ENCODE measurements around the gene FAM83D.

FAM83D gene, protein sequence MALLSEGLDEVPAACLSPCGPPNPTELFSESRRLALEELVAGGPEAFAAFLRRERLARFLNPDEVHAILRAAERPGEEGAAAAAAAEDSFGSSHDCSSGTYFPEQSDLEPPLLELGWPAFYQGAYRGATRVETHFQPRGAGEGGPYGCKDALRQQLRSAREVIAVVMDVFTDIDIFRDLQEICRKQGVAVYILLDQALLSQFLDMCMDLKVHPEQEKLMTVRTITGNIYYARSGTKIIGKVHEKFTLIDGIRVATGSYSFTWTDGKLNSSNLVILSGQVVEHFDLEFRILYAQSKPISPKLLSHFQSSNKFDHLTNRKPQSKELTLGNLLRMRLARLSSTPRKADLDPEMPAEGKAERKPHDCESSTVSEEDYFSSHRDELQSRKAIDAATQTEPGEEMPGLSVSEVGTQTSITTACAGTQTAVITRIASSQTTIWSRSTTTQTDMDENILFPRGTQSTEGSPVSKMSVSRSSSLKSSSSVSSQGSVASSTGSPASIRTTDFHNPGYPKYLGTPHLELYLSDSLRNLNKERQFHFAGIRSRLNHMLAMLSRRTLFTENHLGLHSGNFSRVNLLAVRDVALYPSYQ

DNA sequence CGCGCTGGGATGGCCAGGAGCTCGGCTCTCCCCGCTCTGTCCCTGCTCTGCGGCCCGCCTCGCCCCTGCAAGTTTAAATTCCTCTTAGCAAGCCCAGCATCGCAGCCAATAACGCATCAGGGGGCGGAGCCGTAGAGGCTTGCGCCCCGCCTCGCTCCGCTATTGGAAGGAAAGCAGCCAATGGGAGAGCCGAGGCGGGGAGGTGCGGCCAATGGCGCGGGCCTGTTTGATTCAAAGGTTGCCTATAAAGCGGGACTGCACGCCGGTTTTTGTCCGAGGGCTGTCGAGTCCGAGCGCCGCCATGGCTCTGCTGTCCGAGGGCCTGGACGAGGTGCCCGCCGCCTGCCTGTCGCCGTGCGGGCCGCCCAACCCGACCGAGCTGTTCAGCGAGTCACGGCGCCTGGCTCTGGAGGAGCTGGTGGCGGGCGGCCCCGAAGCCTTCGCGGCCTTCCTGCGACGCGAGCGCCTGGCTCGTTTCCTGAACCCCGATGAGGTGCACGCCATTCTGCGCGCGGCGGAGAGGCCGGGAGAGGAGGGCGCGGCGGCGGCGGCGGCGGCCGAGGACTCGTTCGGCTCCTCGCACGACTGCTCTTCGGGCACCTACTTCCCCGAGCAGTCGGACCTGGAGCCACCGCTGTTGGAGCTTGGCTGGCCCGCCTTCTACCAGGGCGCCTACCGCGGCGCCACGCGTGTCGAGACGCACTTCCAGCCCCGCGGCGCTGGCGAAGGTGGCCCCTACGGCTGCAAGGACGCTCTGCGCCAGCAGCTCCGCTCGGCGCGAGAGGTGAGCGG is at the start of gene FAM83D:
FAM83D (plus strand) TSS at position 276 of the 792 bp plus-strand sequence; CDS start at position 302, 26 bp downstream.
- DNase-seq = peak; percentile 85

GRCh38 chr20:38877483-38877882 is 48.7 kb upstream of the FAM83D start:
- DNase-seq = no peak

DNA sequence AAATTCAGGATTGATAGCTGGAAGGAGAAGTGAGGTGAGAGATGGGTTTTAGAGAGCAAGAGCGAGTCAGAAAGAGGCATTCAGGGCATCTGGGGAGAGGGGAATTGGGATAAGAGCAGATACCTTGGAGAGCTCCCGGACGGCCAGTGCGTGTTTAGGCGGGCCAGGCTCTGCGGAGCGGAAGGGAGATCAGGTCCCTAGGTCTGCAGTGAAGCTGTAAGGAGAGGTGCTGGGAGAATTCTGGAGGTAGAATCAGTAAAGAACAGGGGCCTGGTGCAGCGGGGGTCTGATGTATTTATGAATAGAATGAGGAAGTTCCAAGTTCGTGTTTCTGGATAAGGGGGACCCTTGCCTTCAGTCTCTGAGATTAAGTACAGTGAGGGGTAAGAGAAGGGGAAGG is 47.4 kb upstream of the FAM83D start:
- DNase-seq = no peak

- no peak for DNase-seq
Measured at GRCh38 chr20:38880952-38881735, 45.1 kb upstream of the FAM83D start.

DNA sequence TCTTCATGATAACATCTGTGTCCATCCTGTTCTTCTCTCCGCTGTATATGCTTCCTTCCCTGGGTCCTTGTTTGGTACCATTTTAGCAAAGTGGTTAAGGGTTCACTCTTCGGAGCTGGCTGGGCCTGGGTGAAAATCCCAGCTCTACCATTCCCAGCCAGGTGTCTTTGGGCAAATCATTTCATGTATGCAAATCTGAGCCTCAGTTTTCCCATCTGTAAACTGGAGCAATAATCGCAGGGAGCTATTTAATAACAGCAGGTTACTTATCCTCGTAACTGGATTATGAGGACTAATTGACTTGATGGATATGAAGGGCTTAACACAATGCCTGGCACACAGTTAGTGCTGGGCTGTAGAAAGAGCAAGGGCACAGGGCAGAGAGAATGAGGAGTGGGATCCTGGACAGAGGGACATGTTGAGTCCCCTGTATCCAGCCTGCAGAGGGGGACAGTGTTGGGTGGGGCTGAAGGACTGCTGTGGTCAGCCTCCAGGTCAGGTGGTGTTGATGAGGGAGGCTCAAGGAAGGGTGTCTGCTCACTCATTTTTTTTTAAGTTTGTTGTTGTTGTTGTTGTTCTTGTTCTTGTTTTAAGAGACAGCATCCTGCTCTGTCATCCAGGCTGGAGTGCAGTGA is 44.3 kb upstream of the FAM83D start:
- no peak for DNase-seq

GRCh38 chr20:38882600-38882999 is 43.6 kb upstream of the FAM83D start:
- no peak for DNase-seq

- DNase-seq = no peak
Measured at GRCh38 chr20:38883081-38883980, 42.9 kb upstream of the FAM83D start.

- DNase-seq = no peak
Measured at GRCh38 chr20:38883981-38884733, 42.1 kb upstream of the FAM83D start.

GRCh38 chr20:38885357-38885756 is 40.9 kb upstream of the FAM83D start:
- DNase-seq = no peak

- no peak for DNase-seq
Measured at GRCh38 chr20:38888059-38888831, 38.0 kb upstream of the FAM83D start.

GRCh38 chr20:38889050-38889449 is 37.2 kb upstream of the FAM83D start:
- no peak for DNase-seq

DNA sequence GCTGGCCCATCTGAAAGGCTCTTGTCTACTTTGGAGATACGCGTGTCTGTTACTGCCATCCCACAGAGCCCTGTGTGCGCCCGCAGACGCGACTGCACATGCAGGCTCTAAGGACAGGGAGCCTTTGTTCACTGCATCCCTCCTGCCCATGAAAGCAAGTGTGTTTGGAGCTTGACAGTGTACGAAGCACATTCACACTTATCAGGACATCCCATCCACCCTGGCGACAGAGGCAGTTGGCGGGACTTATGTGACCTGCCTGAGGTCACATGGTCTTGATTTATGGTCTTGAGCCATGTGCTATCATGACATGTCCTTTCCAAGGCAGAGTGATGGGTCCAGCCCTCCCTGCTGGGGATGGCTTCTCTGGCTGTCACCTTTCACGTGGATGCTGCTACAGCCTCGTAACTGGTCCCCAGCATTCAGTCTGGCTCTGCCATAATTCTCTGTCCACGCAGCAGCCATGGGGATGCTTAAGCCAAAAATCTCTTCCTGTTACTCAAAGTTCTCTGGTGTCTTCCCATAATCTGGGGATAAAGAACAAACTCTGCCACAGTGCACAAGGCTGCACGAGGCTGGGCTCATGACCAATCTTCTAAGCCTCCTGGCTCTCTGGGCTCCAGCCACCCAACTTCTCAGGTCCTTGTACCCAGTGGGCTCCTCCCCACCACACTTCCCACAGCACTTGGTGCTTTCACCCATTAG is 36.3 kb upstream of the FAM83D start:
- DNase-seq = no peak

GRCh38 chr20:38890497-38890818 is 35.8 kb upstream of the FAM83D start:
- DNase-seq = no peak

DNA sequence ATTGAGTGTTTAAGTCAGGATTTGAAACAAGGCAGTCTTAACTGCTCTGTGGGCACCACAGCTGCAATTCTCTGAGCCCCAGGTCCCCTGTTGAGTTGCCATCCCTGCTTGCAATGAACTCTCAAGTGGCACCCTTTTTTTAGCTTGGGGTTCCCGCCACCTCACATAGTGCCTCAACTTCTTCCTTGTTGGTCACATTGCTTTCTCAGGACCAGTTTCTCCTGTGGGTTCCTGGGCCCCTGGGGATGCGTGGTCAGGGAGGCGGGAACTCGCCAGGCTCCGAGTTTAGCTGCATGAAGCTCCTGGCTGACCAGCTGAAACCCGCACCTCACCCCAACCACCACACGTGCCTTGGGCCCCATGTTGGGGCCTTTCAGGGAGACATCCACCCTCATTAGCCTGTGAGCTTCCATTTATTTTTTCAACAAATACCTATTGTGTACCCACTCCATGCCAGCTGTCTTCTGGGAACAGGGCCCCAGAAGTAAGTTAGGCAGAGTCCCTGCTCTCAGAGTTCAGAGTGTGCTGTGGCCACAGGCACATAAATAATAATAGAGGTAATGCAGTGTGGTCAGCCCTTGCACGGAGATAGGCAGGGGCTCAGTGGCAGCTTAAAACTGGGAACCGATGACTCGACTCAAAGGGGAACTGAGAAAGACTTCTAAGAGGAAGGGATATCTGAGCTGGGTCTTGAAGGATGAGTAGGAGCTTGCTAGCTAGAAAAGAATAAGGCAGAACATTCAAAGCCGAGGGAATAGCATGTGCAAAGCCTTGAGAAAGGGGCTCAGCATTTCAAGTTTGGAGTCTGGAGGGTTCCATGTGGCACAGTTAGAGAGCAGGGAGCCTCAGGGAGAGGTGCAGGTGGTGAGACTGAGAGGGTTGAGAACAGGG is 33.9 kb upstream of the FAM83D start:
- no peak for DNase-seq

GRCh38 chr20:38893056-38893564 is 33.1 kb upstream of the FAM83D start:
- no peak for DNase-seq

- peak; percentile 17 for DNase-seq
Measured at GRCh38 chr20:38893565-38894090, 32.6 kb upstream of the FAM83D start.

DNA sequence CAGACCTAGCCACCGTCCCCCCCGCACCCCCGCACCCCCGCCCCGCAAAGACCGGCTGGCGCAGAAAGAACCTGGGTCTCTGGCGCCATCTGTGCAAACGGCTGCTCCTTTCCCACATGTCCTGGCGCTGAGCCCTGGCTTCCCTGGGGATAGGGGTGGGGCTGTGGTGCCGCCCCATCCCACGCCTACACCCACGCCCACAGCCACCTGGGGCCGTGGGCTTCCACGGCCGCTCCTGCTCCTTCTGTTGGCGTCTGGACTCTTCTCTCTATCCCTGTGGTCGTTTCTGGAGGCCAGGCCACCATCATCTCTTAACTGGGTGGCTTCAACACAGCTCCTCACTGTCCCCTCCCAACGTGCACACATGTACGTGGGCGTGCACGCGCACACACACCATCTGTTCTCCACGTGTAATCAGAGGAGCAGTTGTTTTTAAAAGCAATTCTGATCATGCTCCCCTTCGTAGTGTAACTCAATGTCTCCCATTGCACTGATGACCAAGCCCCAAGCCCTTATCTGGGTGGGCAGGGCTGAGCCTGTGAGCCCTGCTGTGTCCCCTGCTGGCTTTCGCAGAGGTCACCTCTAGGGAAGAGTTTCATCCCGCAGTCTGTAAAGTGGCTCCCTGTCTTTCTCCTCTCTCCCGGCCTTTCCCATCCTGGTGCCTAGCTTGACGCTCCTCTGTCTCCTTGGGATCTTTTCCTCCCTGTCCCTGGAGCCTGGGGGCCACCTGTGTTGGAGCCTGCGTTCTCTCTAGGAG is 31.9 kb upstream of the FAM83D start:
- DNase-seq = no peak

Data from NCI-H2081 treated with DMSO at 0.1 percent for 48 hours (cell line).